ENCODE measurements around the gene EVL. TPM values are rescaled to one million over a fixed set of nuclear protein-coding genes. Genes with fewer than 3 reads are reported as not detected.

EVL gene
- 91.1 TPM for polyA plus RNA-seq (2013, experiment 1 of 2)
- 91.0 TPM for polyA plus RNA-seq (2013, experiment 2 of 2)

DNA sequence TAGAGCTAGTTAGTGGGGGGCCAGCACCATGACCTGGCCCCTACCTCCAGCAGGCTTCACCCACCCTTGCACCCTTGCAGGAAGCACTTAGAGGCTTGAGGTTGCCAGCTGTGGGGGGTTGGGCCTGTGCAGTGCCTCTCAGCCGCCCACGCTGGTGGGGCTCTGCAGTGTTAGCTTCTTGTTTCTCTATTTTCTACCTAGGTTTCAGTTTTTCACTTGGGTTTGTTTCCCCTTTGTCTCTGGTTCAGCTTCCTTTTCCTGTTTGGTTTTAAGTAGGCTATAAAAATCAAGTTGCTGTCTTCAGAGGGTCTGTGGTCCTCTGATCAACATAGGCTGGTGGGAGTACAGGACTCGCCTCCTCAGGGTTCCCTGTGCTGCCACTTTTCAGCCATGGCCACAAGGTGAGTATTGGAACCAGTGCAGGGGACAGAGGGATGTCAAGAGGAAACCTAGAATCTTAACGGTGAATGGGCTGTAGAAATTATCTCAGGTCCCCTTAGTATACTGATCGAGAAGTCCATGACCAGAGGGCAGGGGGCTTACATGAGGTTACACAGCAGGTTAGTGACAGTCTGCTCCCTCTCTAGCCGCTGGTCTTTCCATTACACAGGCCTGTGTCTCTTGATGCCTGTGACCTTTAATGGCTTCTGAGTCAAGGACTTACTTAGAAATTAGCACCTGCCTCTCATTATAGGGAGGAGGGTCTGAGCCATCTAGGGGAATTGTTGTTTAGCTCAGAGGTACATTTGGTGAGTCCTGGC is at the start of gene EVL:
Gene EVL, plus strand, starts transcription at position 312 of the 761 bp plus-strand sequence. Its CDS starts 79 bp downstream, at position 391.
- H3K36me3 ChIP-seq (ENCODE audit: control insufficient read depth, insufficient read depth, low read length) = no peaks in the 10 kb centered on the region
- 83 to 96% methylated on average over 4 to 6 of the region's 6 CpGs for WGBS, 2 experiments (ENCODE audit: insufficient coverage in 2 of 2)
- H3K4me3 ChIP-seq (ENCODE audit: extremely low read depth, insufficient read depth, low read length, poor library complexity, severe bottlenecking) = no peak within 1 kb of the TSS
- peaks cover 13% of the 10 kb centered on the region for H3K4me1 ChIP-seq (ENCODE audit: control insufficient read depth, insufficient read depth, low read length, poor library complexity, severe bottlenecking)
- H3K27ac ChIP-seq (ENCODE audit: low read depth, low read length, severe bottlenecking) = peak within 1 kb of the TSS; percentile 41
- H3K9me3 ChIP-seq (ENCODE audit: control insufficient read depth, low read length) = no peaks in the 10 kb centered on the region

GRCh38 chr14:100017553-100017952 is 47.7 kb upstream of the EVL start:
- no peak overlapping the region for H3K4me3 ChIP-seq (ENCODE audit: extremely low read depth, insufficient read depth, low read length, poor library complexity, severe bottlenecking)
- H3K9me3 ChIP-seq (ENCODE audit: control insufficient read depth, low read length) = no peaks in the 10 kb centered on the region
- H3K36me3 ChIP-seq (ENCODE audit: control insufficient read depth, insufficient read depth, low read length) = no peaks in the 10 kb centered on the region
- no peak overlapping the region for H3K27ac ChIP-seq (ENCODE audit: low read depth, low read length, severe bottlenecking)
- peaks cover 22% of the 10 kb centered on the region for H3K4me1 ChIP-seq (ENCODE audit: control insufficient read depth, insufficient read depth, low read length, poor library complexity, severe bottlenecking)
- WGBS, 2 experiments (ENCODE audit: insufficient coverage in 2 of 2) = 90 to 97% methylated on average over 3 to 4 of the region's 5 CpGs

GRCh38 chr14:100018054-100018453 is 47.2 kb upstream of the EVL start:
- Histone ChIP-seq H3K9me3 (ENCODE audit: control insufficient read depth, low read length) (no peaks in the 10 kb centered on the region), H3K36me3 (ENCODE audit: control insufficient read depth, insufficient read depth, low read length) (no peaks in the 10 kb centered on the region), H3K27ac (ENCODE audit: low read depth, low read length, severe bottlenecking) (no peak overlapping the region), H3K4me1 (ENCODE audit: control insufficient read depth, insufficient read depth, low read length, poor library complexity, severe bottlenecking) (peaks cover 25% of the 10 kb centered on the region), H3K4me3 (ENCODE audit: extremely low read depth, insufficient read depth, low read length, poor library complexity, severe bottlenecking) (no peak overlapping the region)
- 82 to 86% methylated on average over 6 to 7 of the region's 7 CpGs for WGBS, 2 experiments (ENCODE audit: insufficient coverage in 2 of 2)

DNA sequence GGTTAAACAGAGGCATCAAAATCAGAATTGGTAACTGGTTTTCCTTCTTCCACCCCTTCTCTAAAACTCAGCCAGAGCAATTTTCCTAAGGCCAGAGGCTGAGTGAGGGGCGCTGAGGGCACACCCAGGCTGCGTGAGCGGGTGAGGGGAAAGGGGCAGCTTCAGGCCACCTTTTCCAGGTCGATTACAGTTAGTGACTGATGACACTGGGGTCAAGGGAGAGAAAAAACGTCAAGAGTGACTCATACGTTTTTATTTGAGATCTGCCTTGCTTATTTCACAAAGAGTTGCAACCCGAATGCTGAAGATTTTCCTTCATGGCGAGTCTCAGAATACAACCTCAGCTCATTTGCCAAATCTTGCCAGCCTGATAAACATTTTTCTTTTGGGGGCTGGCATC is 46.7 kb upstream of the EVL start:
- Histone ChIP-seq H3K9me3 (ENCODE audit: control insufficient read depth, low read length) (no peaks in the 10 kb centered on the region), H3K4me3 (ENCODE audit: extremely low read depth, insufficient read depth, low read length, poor library complexity, severe bottlenecking) (no peak overlapping the region), H3K27ac (ENCODE audit: low read depth, low read length, severe bottlenecking) (no peak overlapping the region), H3K36me3 (ENCODE audit: control insufficient read depth, insufficient read depth, low read length) (no peaks in the 10 kb centered on the region), H3K4me1 (ENCODE audit: control insufficient read depth, insufficient read depth, low read length, poor library complexity, severe bottlenecking) (peaks cover 25% of the 10 kb centered on the region)
- 74 to 84% methylated on average over 7 to 8 of the region's 8 CpGs for WGBS, 2 experiments (ENCODE audit: insufficient coverage in 2 of 2)

GRCh38 chr14:100019156-100019744 is 46.0 kb upstream of the EVL start:
- 69 to 88% methylated on average over 1 to 5 of the region's 8 CpGs for WGBS, 2 experiments (ENCODE audit: insufficient coverage in 2 of 2)
- Histone ChIP-seq H3K27ac (ENCODE audit: low read depth, low read length, severe bottlenecking) (peak overlapping the region; percentile 82), H3K9me3 (ENCODE audit: control insufficient read depth, low read length) (no peaks in the 10 kb centered on the region), H3K36me3 (ENCODE audit: control insufficient read depth, insufficient read depth, low read length) (no peaks in the 10 kb centered on the region), H3K4me1 (ENCODE audit: control insufficient read depth, insufficient read depth, low read length, poor library complexity, severe bottlenecking) (peaks cover 26% of the 10 kb centered on the region), H3K4me3 (ENCODE audit: extremely low read depth, insufficient read depth, low read length, poor library complexity, severe bottlenecking) (no peak overlapping the region)

DNA sequence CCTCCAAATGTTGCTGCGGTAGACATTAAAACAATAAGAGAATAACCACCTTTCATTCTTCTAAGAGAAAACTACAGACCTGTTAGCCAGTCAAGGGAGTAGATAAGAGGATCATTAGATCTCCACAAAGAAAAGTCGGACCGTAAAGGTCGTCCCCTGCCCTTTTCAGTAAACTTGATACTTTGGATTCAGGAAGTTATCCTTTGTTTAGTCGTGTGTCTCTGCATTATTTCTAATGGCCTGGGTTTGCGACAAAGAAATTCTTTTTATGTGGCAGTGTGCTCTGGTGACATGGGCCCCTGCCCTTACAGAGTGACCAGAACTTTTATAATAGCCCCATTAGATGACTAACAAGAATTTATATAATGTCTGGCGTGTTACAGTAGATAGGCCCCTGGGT is 44.6 kb upstream of the EVL start:
- Histone ChIP-seq H3K4me3 (ENCODE audit: extremely low read depth, insufficient read depth, low read length, poor library complexity, severe bottlenecking) (no peak overlapping the region), H3K27ac (ENCODE audit: low read depth, low read length, severe bottlenecking) (no peak overlapping the region), H3K36me3 (ENCODE audit: control insufficient read depth, insufficient read depth, low read length) (no peaks in the 10 kb centered on the region), H3K4me1 (ENCODE audit: control insufficient read depth, insufficient read depth, low read length, poor library complexity, severe bottlenecking) (peaks cover 40% of the 10 kb centered on the region), H3K9me3 (ENCODE audit: control insufficient read depth, low read length) (no peaks in the 10 kb centered on the region)
- whole genome bisulfite sequencing, 2 experiments (ENCODE audit: insufficient coverage in 2 of 2) = 83 to 91% methylated on average over 3 to 4 of the region's 7 CpGs

DNA sequence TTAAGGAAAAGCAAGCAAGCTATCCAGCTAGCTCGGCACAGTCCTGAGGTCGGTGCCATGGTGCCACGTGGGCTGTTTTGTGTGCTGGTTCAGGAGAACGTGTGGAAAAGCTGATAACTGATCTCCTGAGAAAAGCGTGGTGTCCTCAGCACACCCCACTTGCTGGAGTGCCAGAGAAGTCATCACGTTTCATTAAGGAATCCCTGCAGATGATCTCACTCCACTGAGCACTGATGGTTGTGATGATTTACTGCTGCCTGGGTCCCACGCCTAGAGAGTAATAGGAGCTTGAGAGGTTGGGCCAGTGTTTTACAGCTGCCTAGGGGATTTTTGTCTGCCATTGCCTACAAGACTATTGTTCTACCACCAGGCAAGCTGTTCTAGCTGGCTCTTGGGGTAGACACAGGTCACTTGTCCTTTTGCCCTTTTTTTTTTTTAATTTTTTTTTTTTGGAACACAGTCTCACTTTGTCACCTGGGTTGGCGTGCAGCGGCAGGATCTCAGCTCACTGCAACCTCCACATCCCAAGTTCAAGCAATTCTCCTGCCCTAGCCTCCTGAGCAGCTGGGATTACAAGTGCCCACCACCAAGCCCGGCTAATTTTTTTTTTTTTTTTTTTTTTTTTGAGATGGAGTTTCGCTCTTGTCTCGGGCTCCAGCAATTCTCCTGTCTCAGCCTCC is 42.3 kb upstream of the EVL start:
- Histone ChIP-seq H3K4me3 (ENCODE audit: extremely low read depth, insufficient read depth, low read length, poor library complexity, severe bottlenecking) (no peak overlapping the region), H3K36me3 (ENCODE audit: control insufficient read depth, insufficient read depth, low read length) (no peaks in the 10 kb centered on the region), H3K9me3 (ENCODE audit: control insufficient read depth, low read length) (no peaks in the 10 kb centered on the region), H3K27ac (ENCODE audit: low read depth, low read length, severe bottlenecking) (no peak overlapping the region), H3K4me1 (ENCODE audit: control insufficient read depth, insufficient read depth, low read length, poor library complexity, severe bottlenecking) (peaks cover 38% of the 10 kb centered on the region)
- WGBS, 2 experiments (ENCODE audit: insufficient coverage in 2 of 2) = 92 to 94% methylated on average over 6 of the region's 12 CpGs

DNA sequence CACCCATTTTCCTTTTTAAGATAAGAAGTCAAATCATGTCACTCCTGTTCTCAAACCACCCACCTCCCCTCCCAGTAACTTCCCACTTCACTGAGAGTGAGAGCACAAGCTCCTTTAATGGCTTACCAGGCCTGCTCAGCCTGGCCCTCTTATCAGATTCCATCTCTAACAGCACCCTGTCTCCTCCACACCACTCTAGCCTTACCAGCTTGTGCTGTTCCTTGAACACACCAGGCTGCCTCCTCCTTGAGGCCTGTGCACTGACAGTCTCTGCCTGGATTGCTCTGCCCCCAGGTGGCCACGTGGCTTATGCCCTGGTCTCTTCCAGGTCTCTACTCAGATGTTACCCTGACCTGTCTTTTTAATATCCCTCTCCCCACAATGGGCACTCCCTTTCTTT is 40.1 kb upstream of the EVL start:
- Histone ChIP-seq H3K9me3 (ENCODE audit: control insufficient read depth, low read length) (no peaks in the 10 kb centered on the region), H3K4me1 (ENCODE audit: control insufficient read depth, insufficient read depth, low read length, poor library complexity, severe bottlenecking) (peaks cover 30% of the 10 kb centered on the region), H3K27ac (ENCODE audit: low read depth, low read length, severe bottlenecking) (peak overlapping the region; percentile 54), H3K36me3 (ENCODE audit: control insufficient read depth, insufficient read depth, low read length) (no peaks in the 10 kb centered on the region), H3K4me3 (ENCODE audit: extremely low read depth, insufficient read depth, low read length, poor library complexity, severe bottlenecking) (no peak overlapping the region)
- 0 to 12% methylated on average over 1 of the region's 1 CpG for WGBS, 2 experiments (ENCODE audit: insufficient coverage in 2 of 2)

GRCh38 chr14:100027771-100028490 is 37.3 kb upstream of the EVL start:
- Histone ChIP-seq H3K4me3 (ENCODE audit: extremely low read depth, insufficient read depth, low read length, poor library complexity, severe bottlenecking) (no peak overlapping the region), H3K9me3 (ENCODE audit: control insufficient read depth, low read length) (no peaks in the 10 kb centered on the region), H3K36me3 (ENCODE audit: control insufficient read depth, insufficient read depth, low read length) (no peaks in the 10 kb centered on the region), H3K27ac (ENCODE audit: low read depth, low read length, severe bottlenecking) (no peak overlapping the region), H3K4me1 (ENCODE audit: control insufficient read depth, insufficient read depth, low read length, poor library complexity, severe bottlenecking) (peaks cover 49% of the 10 kb centered on the region)
- 92 to 100% methylated on average over 2 of the region's 4 CpGs for WGBS, 2 experiments (ENCODE audit: insufficient coverage in 2 of 2)

DNA sequence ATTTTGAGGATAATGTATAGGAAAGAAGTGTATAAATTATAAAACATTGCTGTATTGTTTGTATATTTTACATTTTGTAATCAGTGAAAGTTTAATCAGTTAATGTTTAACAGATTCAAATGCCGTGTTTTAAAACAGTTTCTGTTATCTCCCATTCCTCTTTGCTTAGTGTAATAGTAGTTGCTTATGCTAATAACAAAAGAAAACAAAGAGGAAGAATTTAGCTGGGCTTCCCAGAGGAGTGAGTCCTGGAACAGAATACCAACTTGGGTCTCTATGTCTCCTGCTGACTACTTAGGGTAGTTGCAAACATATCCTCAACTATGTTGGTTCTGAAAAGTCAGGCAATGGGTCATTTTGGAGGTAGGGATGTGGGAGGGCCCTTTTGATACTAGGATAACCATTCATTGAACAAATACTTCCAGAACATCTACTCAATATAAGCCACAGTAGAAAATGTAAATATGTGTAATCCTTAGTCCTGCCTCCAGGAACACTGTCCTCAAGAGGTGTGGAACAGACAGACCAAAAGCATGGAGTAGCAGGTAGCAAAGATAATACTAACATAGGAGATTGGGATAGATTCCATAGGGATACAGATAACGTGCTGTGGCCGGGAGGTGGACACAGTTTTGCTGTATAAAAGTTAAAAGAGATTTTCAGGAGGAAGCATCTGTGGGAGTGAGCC is 36.1 kb upstream of the EVL start:
- H3K4me3 ChIP-seq (ENCODE audit: extremely low read depth, insufficient read depth, low read length, poor library complexity, severe bottlenecking) = no peak overlapping the region
- H3K4me1 ChIP-seq (ENCODE audit: control insufficient read depth, insufficient read depth, low read length, poor library complexity, severe bottlenecking) = peaks cover 49% of the 10 kb centered on the region
- 91 to 100% methylated on average over 2 of the region's 3 CpGs for WGBS, 2 experiments (ENCODE audit: insufficient coverage in 2 of 2)
- H3K27ac ChIP-seq (ENCODE audit: low read depth, low read length, severe bottlenecking) = no peak overlapping the region
- H3K9me3 ChIP-seq (ENCODE audit: control insufficient read depth, low read length) = no peaks in the 10 kb centered on the region
- no peaks in the 10 kb centered on the region for H3K36me3 ChIP-seq (ENCODE audit: control insufficient read depth, insufficient read depth, low read length)

All from mesodermal cell (in vitro differentiated cells).